Mucosa of rectum (tissue), 2 donors: ENCODE data around the gene CHCT1.

ENCODE experiments used
- H3K27ac ChIP-seq, 2 donors: one replicate each; pipeline ENCODE4 v1.7.0; 2013; ENCODE audit warnings: inconsistent platforms in 2 of 2, low read depth in 2 of 2, low read length in 2 of 2
- H3K27me3 ChIP-seq, 2 donors: one replicate each; pipeline ENCODE4 v1.7.0; 2013; ENCODE audit warnings: low read length in 2 of 2; ENCODE audit not compliant: control insufficient read depth in 2 of 2, insufficient read depth in 2 of 2
- H3K36me3 ChIP-seq, 2 donors: one replicate each; pipeline ENCODE4 v1.7.0; 2013; ENCODE audit warnings: low read length in 2 of 2; ENCODE audit not compliant: control insufficient read depth in 2 of 2, insufficient read depth in 2 of 2
- H3K4me1 ChIP-seq, 2 donors: one replicate each; pipeline ENCODE4 v1.7.0; 2013; ENCODE audit warnings: low read length in 2 of 2, mild to moderate bottlenecking in 1 of 2; ENCODE audit not compliant: control insufficient read depth in 2 of 2, insufficient read depth in 2 of 2
- H3K4me3 ChIP-seq, 2 donors: one replicate each; pipeline ENCODE4 v1.7.0; 2013; ENCODE audit warnings: low read length in 2 of 2
- H3K9ac ChIP-seq, 2 donors: one replicate each; pipeline ENCODE4 v1.7.0; 2013; ENCODE audit warnings: low read length in 2 of 2, low read depth in 1 of 2, mild to moderate bottlenecking in 1 of 2
- H3K9me3 ChIP-seq, 2 donors: one replicate each; pipeline ENCODE4 v1.7.0; 2013; ENCODE audit warnings: low read length in 2 of 2; ENCODE audit not compliant: control insufficient read depth in 2 of 2
- donor health status: healthy.
- donor health status: Normal muscosa, but diverticular disease.

Gene CHCT1

GRCh38 chr17:60439501-60439900, 17.2 kb downstream of the CHCT1 start:
- H3K9me3 ChIP-seq: no peaks in the 10 kb centered on the region
- no peak overlapping the region for H3K27ac ChIP-seq
- H3K9ac ChIP-seq: no peak overlapping the region
- H3K27me3 ChIP-seq: no peaks in the 10 kb centered on the region
- H3K4me1 ChIP-seq: peaks cover 0 to 3% of the 10 kb centered on the region in 2 donors
- no peaks in the 10 kb centered on the region for H3K36me3 ChIP-seq
- H3K4me3 ChIP-seq: no peak overlapping the region

- no peak overlapping the region for H3K4me3 ChIP-seq
- H3K4me1 ChIP-seq: no peaks in the 10 kb centered on the region
- H3K27me3 ChIP-seq: no peaks in the 10 kb centered on the region
- H3K9me3 ChIP-seq: no peaks in the 10 kb centered on the region
- no peak overlapping the region for H3K27ac ChIP-seq
- H3K9ac ChIP-seq: no peak overlapping the region
- peaks cover 8 to 20% of the 10 kb centered on the region in 2 donors for H3K36me3 ChIP-seq
Observed at GRCh38 chr17:60442271-60443173, 20.2 kb downstream of the CHCT1 start.

GRCh38 chr17:60443713-60444112, 21.4 kb downstream of the CHCT1 start:
- no peak overlapping the region for H3K9ac ChIP-seq
- H3K27me3 ChIP-seq: no peaks in the 10 kb centered on the region
- H3K4me3 ChIP-seq: no peak overlapping the region
- no peaks in the 10 kb centered on the region for H3K9me3 ChIP-seq
- no peaks in the 10 kb centered on the region for H3K4me1 ChIP-seq
- H3K36me3 ChIP-seq: peaks cover 9 to 29% of the 10 kb centered on the region in 2 donors
- no peak overlapping the region for H3K27ac ChIP-seq

- H3K9me3 ChIP-seq: no peaks in the 10 kb centered on the region
- no peak overlapping the region for H3K27ac ChIP-seq
- H3K4me1 ChIP-seq: no peaks in the 10 kb centered on the region
- H3K4me3 ChIP-seq: no peak overlapping the region
- no peaks in the 10 kb centered on the region for H3K27me3 ChIP-seq
- peaks cover 9 to 36% of the 10 kb centered on the region in 2 donors for H3K36me3 ChIP-seq
- no peak overlapping the region for H3K9ac ChIP-seq
Observed at GRCh38 chr17:60445144-60445543, 22.9 kb downstream of the CHCT1 start.

GRCh38 chr17:60447375-60447774, 25.1 kb downstream of the CHCT1 start:
- no peak overlapping the region for H3K9ac ChIP-seq
- H3K4me3 ChIP-seq: no peak overlapping the region
- H3K27ac ChIP-seq: no peak overlapping the region
- peaks cover 13 to 47% of the 10 kb centered on the region in 2 donors for H3K36me3 ChIP-seq
- H3K4me1 ChIP-seq: no peaks in the 10 kb centered on the region
- no peaks in the 10 kb centered on the region for H3K9me3 ChIP-seq
- no peaks in the 10 kb centered on the region for H3K27me3 ChIP-seq

GRCh38 chr17:60451071-60451470, 28.8 kb downstream of the CHCT1 start:
- no peaks in the 10 kb centered on the region for H3K4me1 ChIP-seq
- H3K9me3 ChIP-seq: no peaks in the 10 kb centered on the region
- no peak overlapping the region for H3K9ac ChIP-seq
- peaks cover 13 to 64% of the 10 kb centered on the region in 2 donors for H3K36me3 ChIP-seq
- H3K27ac ChIP-seq: no peak overlapping the region
- no peaks in the 10 kb centered on the region for H3K27me3 ChIP-seq
- H3K4me3 ChIP-seq: no peak overlapping the region

GRCh38 chr17:60451965-60452364, 29.7 kb downstream of the CHCT1 start:
- H3K4me1 ChIP-seq: no peaks in the 10 kb centered on the region
- peaks cover 13 to 61% of the 10 kb centered on the region in 2 donors for H3K36me3 ChIP-seq
- no peak overlapping the region for H3K27ac ChIP-seq
- no peaks in the 10 kb centered on the region for H3K9me3 ChIP-seq
- no peak overlapping the region for H3K4me3 ChIP-seq
- H3K27me3 ChIP-seq: no peaks in the 10 kb centered on the region
- no peak overlapping the region for H3K9ac ChIP-seq

GRCh38 chr17:60455378-60455777, 33.1 kb downstream of the CHCT1 start:
- Histone ChIP-seq H3K36me3 (peaks cover 19 to 58% of the 10 kb centered on the region in 2 donors), H3K4me1 (no peaks in the 10 kb centered on the region), H3K9me3 (no peaks in the 10 kb centered on the region), H3K4me3 (no peak overlapping the region), H3K27ac (no peak overlapping the region), H3K27me3 (no peaks in the 10 kb centered on the region), H3K9ac (no peak overlapping the region)

- Histone ChIP-seq H3K36me3 (peaks cover 26 to 66% of the 10 kb centered on the region in 2 donors), H3K4me3 (no peak overlapping the region)
Observed at GRCh38 chr17:60457148-60457547, 34.9 kb downstream of the CHCT1 start.

GRCh38 chr17:60461584-60461983, 39.3 kb downstream of the CHCT1 start:
- Histone ChIP-seq H3K4me3 (no peak overlapping the region), H3K27ac (no peak overlapping the region), H3K9me3 (no peaks in the 10 kb centered on the region), H3K4me1 (no peaks in the 10 kb centered on the region), H3K9ac (no peak overlapping the region), H3K27me3 (no peaks in the 10 kb centered on the region), H3K36me3 (peaks cover 48 to 58% of the 10 kb centered on the region in 2 donors)

More at GRCh38 chr17:60457148-60457547, 34.9 kb downstream of the CHCT1 start:
- Histone ChIP-seq H3K9ac (no peak overlapping the region), H3K4me1 (no peaks in the 10 kb centered on the region), H3K27ac (no peak overlapping the region), H3K27me3 (no peaks in the 10 kb centered on the region), H3K9me3 (no peaks in the 10 kb centered on the region)
